Femur (tissue), 1 donor: Measurements from ENCODE around the gene PNLIPRP3.

Experiments
- DNase-seq: peaks from one replicate; pipeline ENCODE4 v3.0.0-alpha.2; 2017

Gene PNLIPRP3

DNA sequence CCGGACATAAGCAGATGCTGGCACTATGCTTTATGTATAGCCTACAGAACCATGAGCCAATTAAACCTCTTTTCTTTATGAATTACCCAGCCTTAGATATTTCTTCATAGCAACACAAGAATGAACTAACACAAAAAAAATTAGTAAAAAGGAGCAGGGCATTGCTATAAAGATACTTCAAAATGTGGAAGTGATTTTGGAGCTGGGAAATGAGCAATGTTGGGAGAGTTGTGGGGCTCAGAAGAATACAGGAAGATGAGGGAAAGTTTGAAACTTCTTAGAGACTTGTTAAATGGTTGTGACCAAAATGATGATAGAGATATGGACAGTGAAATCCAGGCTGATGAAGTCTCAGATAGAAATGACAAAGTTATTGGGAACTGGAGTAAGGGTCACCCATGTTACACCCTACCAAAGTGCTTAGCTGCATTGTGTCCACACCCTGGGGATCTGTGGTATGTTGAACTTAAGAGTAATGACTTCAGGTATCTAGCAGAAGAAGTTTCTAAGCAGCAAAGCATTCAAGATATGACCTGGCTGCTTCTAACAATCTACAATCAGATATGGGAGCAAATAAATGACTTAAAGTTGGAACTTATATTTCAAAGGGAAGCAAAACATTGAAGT is 24.2 kb downstream of the PNLIPRP3 start:
- DNase-seq: no peak

DNA sequence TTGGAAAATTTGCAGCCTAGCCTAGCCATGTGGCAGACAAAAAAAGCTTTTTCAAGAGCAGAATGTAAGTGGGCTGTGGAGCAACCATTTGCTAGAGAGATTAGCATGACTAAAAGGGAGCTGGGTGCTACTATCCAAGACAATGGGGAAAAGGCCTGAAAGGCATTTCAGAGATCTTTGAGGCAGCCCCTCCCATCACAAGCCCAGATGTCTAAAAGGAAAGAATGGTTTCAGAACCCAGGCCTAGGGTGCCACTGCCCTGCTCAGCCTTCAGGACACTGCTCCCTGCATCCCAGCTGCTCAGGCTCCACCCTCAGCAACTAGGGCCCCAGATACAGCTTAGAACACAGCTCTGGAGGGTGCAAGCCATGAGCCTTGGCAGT is 24.7 kb downstream of the PNLIPRP3 start:
- no peak for DNase-seq

DNA sequence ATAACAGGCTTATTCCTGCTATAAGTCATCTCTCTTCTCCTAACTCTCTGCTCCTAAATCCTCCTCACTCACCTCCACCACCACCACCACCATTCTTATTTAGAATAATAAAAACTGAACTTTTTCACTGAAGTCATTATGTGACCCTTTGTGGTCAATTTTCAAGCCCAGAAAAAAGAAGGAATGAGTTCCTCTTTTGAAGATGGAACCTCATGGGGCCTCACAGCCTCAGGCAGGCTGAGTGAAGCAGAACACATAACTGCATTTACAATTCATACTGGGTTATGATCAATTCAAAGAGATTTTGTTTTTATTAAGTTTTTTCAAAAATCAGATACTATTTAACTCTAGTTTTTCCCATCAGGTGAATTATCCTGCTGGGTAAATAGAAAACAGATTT is 29.8 kb downstream of the PNLIPRP3 start:
- no peak for DNase-seq

DNA sequence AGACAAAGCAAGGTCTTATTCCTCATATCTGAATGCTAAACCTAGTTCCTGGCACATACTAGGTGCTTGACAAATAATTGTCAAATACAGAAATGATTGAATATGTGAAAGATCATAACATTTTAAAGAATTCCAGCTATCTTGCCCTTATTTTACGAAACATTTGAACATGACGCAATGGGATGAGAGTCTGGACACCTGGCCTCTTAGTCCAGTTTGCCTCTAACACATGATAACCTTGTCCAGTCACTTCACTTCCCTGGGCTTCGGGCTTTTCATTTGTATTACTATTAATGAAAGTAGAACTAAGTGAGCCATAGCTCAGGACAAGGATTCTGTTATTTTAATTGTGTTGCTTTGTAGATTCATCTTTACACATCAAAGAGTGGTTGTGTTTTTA is 32.6 kb downstream of the PNLIPRP3 start:
- DNase-seq: no peak

DNA sequence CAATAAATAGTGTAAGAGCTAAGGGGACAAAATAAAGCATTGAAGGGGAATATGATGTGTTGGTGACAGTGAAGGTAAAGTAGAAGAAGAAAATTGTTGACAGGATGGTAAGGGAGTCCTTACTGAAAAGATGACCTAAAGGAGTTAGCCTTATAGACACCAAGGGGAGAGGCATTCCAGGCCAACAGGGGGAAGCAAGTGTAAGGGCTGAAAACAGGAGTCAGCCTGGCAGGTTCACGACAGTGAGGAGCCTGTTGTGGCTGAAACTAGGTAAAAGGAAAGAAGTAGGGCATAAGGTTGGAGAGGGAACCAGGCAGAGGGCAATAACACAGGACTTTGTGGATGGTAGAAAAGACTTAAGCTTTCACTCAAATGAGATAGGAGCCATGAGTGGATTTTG is 34.0 kb downstream of the PNLIPRP3 start:
- no peak for DNase-seq

DNA sequence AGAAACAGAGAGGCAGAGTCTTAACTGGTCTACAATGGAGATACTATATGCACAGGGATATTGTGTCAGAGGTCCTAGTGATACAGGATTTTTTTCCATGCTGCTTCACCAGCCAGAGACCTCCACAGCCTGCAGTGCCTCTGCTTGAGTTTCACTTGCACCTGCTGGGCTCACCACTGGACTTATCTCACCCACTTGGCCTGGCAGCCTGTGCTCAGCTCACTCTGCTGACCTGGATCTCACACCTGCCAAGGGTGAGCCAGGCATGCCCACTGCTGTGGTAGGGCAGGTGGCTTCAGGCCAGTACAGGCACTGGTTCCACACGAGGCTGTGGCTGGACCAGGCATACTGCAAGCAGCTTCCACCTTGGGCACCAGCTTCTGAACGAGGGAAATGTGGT is 36.6 kb downstream of the PNLIPRP3 start:
- no peak for DNase-seq

DNA sequence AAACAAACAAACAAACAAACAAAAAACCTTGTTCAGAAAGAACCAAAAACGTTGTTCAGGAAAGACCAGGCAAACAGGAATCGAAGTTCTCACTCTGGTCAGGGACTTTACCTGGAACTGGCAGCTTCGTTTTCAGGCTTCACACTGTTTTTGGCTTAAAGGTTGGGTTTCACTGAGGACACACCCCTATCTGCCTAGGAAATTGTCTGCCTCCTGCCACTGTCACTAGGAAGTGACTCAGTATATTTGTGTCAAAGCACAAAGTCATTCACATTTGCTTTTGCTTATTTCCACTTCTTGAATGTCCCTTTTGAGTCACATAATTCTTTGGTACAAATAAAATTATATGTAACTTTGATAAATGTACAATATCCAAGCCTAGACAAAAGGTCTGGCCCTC is 37.9 kb downstream of the PNLIPRP3 start:
- DNase-seq: no peak

DNA sequence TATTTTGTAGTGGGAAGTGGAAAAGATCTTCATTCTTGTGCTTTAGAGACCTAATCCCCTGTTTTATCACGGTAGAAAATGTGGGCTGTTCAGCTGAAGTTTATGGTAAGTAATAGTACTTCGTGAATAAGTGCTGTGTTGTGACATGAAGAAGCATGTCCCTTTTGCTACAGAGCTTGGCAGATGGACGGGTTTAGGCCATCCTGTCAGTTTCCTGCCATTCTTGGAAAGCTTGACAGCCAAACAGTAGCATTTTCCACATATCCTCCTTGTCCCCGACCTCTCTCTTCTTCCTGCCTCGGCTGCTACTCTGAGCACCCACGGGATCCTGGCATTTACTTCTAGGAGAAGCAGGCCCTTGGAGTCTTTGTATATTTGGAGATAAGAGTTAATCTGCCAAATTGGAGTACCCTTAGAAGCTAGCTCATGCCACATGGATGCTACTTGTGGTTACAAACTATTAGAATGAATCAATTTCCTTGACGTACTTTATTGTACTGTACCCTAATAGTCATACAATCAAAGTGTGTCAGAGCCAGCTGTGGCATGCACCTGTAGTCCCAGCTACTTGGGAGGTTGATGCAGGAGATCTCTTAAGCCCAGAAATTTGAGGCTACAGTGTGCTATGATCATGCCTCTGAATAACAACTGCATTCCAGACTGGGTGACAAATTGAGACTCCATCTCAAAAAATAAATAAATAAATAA is 39.2 kb downstream of the PNLIPRP3 start:
- no peak for DNase-seq

DNA sequence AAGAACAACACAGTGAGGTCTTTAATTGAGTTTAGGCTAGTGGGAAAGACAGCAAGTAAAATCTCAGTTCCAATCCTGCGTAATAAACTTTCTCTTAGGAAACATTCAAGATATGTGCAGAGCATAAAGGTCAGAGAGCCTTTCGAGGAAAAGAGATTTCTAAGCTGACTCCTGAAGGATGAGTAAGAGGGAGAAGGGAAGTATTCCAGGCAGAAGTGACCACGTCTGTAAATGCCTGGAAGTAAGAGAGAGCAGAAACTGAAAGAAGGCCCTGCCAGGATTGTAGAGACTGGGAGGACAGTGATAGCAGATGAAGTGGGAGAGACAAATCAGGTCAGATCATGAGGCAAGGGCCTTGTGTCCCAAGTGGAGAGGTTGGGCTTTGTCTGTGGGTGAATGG is 41.8 kb downstream of the PNLIPRP3 start:
- DNase-seq: no peak

DNA sequence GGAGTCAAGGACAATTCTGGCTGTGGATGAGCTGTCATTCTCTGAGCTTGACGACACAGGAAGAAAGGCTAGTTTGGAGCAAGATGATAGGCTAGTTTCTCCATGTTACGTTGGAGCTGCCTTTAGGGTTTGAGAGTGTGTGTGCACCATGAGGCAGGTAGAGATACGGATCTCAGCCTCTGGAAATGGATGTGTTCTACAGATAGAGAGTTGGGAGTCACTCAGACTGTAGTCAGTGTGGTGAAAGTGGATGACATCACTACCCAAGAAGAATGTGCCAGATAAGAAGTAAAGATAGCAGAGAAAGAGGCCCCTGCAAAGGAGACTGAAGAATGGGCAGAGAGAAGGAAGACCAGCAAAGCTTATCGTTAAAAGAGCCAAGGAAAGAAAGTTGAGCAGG is 42.4 kb downstream of the PNLIPRP3 start:
- DNase-seq: no peak

DNA sequence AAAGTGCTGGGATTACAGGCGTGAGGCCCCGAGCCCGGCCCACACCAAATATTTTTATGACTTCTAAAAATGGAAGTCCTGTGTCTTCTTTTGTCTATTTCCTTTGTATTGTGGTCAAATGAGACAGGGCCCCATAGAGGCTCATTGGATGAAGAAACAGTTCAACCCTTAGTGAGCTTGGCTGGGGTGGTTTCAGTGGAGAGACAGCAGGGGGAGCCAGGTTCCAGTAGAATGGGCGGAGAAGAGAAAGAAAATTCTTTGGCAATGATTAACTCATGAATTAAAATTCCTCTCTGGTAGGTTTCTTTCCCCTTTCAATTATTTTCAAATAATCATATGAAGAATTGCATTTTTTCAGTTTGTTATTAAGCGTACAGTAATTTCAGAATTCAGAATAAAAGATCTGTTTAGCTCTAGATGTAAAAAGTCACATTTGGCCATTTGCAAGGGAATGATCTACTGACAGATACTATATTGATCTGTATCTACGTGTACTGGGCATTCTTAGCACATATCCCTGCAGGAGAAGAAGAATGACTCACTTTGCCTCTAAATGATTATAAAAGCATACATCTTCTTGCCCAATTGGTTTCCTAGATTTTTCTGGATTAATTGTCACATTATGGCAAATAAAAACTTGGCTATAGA is 43.2 kb downstream of the PNLIPRP3 start:
- DNase-seq: no peak

DNA sequence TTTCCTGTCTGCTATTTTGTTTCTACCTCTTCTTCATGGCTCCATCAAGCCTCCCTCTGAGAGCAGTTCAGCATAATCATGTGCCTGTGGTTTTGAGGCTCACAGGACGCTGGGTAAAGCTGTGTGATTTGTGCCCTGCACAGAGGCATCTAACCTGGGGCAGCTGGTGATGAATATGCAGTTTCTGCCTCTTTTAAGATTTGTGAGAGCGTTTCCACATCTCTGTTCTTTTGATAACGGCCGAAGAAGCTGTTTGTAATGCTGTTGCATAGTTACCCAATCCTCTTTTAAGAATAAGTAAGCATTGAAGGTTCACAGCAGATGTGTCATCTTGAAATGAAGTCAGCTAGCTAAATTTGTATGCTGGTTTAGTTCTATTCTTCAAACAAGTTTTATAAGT is 45.2 kb downstream of the PNLIPRP3 start:
- DNase-seq: no peak

DNA sequence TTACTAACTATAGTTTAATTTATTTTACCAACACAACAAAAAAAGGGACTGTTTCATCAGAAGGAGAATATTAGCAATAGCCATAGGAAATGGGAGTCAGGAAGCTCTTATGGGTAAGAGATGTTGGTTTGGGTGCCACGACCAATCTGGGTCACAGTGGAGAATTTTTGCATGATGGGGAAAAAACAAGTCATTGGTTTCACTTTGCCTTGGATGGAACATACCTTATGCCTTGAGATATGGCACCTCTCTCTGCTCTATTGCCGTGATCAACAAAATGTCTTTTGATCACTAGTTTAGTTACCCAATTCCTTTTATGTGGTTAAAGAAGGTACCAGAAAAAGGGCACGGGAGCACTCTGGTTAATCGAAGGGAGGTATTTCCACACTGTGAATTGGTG is 48.2 kb downstream of the PNLIPRP3 start:
- no peak for DNase-seq

DNA sequence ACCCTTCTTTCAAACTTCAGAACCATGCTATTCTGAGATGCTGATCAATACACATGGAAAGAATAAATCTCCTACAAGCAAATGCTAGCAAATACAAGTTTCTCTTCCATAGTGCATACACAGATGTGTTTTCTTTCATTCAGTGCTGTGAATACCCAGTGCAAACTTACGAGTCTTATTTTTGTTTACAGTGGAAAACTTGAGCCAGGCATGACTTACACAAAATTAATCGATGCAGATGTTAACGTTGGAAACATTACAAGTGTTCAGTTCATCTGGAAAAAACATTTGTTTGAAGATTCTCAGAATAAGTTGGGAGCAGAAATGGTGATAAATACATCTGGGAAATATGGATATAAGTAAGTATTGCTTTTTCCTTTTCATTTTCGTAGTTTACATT is 48.8 kb downstream of the PNLIPRP3 start:
- no peak for DNase-seq

DNA sequence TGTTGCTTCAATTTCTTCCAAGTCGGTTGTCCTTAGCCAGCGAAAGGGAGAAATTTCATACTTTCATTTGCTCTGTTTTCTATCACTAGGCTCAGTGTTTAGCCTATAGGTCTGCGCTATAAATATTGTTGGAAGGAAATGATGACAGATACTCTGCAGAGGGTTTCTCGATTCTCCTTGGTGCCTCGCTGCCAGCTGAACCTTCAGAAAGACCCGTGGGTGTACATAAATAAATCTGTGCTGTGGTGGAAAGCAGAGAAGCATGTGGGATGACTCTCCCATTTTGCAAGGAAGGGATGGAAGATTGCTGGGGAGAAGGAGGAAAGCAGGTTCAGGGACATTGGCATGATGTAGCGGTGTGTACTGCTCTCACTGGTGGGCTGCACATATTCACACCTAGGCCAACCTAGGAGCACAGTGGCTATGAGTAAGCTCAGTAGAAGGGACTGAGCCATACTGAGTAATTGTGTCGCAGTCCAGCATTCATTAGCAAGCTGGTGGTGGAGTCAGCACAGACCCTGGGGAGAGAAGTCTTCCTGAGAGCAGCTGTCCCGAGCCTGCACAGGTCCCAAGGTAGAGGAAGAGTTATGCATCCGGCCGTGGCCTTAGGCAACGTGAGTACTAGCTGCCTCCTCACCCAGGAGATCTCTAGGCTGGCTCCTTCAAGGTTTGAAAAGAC is 50.5 kb downstream of the PNLIPRP3 start:
- DNase-seq: no peak

DNA sequence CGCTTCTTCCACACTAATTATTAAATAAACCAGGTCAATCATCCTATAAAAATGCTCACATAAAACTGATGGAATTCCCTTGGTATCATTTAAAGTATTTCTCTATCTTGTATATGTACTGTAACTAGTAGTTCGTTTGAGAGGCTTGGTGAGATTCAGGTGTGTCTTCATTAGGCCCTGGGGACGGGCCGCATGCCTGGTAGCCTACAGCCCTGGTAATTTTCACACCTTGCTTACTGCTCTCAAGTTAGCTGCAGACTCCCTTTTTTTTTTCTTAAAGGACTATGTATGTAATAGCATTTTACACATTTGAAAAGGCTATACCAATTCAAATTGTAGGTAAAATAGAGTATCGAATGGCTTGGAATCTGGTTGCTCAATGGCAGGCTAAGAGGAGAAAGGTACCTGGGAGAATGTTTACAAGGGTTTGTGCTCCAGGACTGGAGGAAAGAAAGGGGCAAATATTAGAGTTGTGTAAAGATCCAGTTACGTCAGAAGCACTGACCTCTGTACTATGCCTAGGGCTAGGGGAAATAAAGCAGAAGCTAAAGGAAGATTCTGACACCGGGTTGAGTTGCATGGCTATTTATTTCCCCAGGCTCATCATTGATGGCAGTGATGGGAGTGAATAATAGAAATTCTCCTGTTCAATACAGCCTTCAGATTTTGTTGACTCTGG is 59.3 kb downstream of the PNLIPRP3 start:
- no peak for DNase-seq

DNA sequence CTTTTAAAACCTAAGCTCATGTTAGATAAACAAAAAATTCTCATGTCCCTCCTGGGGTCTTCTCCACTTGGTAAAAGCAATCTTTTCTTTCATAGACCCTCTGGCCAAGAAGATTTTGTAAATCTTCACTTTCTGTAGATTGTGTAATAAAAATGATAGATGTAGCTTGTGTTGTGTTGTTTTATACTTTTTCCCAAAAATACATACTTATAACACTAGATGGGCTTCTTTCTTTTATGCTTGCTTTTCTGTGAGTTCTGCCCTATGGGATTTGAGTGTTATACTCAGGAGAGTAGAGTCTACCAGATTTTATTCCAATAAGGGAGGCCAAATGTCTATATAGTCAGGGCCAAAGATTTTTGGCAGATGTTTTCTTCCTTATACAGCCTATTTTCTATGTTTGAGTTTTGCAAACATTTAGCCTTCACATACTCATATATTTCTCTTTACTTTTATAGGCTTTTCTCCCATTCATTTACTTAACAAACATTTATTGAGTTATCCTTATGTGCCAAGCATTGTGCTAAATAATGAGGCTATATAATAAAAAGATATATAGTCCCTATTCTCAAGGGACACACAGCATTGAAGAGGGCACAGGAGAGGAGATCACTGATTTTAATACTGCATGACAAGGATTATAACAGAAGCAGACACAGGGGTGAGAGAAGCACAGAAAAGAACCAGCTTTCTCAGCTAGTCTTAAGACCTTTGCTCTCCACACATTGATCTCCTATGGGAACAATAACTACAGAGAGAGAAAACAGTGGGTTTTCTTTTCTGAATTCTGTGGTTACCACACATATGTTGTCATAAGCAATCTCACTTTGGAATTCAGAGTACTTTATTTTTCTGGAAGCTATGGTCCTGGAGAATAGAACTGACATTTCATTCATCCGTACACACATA is 60.1 kb downstream of the PNLIPRP3 start:
- DNase-seq: no peak

DNA sequence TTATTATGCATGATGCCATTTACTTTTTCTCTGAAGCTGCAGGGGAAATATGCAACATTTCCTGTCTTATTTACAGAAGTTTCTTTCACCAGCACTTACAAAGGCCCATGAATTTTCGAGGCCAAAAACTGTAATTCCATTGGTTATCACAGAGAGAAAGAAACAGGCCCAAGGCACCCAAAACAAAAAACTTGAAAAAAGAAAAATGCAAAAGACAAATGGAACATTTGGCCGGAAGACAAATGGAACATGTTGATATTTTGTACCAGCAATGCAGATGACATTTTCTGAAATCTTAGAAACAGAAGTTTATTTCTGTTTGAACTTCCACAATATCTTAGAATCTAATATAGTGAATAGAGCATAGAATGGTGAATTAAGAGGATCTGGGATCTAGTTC is 61.8 kb downstream of the PNLIPRP3 start:
- DNase-seq: no peak

DNA sequence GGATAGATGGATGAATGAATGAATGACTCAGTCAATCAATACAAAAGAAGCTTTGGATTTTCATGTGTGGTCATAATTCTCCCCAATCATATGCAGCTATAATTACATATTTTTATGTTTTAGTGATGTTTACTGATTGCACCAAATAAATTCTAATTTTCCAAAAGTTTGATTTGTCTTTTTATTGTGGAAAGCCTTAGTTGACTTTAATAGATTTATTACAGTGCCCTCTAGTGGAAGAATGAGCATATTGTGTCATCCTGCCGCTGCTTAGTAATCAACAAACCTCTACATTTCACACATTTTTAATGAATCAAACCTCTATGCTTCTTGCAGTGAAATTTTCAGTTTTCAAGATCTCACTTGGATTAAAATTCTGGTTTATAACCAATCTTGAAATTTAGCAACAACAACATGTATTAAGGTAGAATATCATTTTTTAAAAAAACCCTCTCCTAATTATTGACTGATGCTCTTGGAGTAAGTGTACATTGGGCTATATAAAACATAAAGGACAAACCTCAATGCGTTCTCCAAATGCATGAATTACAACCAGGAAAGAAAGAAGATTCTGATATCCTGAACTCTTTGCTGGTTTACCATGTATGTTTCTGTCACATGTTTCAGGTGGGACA is 62.5 kb downstream of the PNLIPRP3 start:
- DNase-seq: no peak

DNA sequence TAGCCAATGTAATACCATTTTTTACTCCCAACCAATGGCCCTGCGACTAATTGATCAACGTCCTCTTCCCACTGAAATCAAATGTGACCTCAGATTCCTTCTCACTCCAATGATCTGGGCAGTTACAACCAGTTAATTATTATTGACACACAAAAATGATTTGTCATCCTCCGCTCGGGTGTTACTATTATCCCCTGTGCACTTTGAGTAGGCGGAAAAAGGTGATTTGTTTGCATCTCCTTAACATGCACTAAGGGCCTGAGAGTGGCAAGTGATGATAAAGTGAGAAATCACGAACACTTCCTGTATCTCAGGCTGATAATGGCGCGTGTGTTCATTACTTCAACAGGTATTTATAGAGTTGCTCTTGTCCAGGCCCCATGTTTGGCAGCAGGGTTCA is 77.1 kb downstream of the PNLIPRP3 start:
- DNase-seq: no peak

DNA sequence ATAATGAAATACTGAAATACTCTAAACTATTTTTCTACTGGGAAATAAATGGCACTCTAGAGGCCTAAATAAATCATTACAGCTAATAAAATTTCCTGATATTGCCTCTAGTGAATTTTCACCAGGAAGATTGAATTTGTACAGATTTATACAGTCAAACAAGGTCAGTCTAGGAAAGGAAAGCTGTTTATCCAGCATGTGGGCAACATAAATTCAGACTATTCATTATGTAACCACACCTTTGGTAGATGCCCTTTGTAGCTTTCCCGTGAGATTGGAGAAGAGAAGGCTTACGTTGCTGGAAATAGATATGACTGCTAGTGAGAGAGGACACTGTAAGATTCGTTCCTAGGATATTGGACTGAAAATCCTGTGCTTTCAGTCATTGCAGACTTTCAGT is 82.9 kb downstream of the PNLIPRP3 start:
- no peak for DNase-seq

DNA sequence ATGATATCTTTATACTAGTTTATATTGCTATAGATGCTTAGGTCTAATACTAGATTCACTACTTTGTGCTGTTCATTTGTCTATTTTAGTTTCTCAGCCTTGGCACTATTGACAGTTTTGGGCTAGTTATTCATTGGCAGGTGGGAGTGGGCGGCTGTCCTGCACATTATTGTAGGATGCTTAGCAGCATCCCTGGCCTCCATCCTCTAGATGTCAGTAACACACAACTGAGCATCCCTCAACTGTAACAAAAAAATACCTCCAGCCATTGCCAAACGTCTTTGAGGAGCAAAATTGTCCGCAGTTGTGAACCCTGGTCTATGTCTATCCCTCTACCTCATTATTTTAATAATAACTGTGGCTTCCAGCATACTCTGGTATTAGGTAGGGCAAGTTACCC is 83.7 kb downstream of the PNLIPRP3 start:
- DNase-seq: no peak
